Esophagus (tissue), 2 donors: ENCODE measurements around the gene MCC. TPM values are rescaled to one million over a fixed set of nuclear protein-coding genes. Genes with fewer than 3 reads are reported as not detected.
A peak's percentile ranks its signal among the peaks of the same experiment; 100 is the strongest.

ENCODE experiments used
- H3K27ac ChIP-seq, 2 donors: one replicate each; pipeline ENCODE4 v1.5.1; 2013; ENCODE audit warnings: low read depth in 2 of 2, mild to moderate bottlenecking in 2 of 2, inconsistent platforms in 1 of 2, low read length in 1 of 2, moderate library complexity in 1 of 2
- H3K27me3 ChIP-seq, 2 donors: one replicate each; pipeline ENCODE4 v1.6.1; 2013; ENCODE audit warnings: low read length in 2 of 2, control low read depth in 1 of 2, mild to moderate bottlenecking in 1 of 2; ENCODE audit not compliant: insufficient read depth in 2 of 2, control insufficient read depth in 1 of 2
- H3K36me3 ChIP-seq, 2 donors: one replicate each; pipeline ENCODE4 v1.6.1; 2013; ENCODE audit warnings: low read length in 1 of 2; ENCODE audit not compliant: control insufficient read depth in 2 of 2, insufficient read depth in 2 of 2
- H3K4me1 ChIP-seq, 2 donors: one replicate each; pipeline ENCODE4 v1.6.1; 2013; ENCODE audit warnings: low read length in 1 of 2; ENCODE audit not compliant: control insufficient read depth in 2 of 2, insufficient read depth in 2 of 2
- H3K4me3 ChIP-seq, 2 donors: one replicate each; pipeline ENCODE4 v1.5.1; 2013; ENCODE audit warnings: low read length in 2 of 2, mild to moderate bottlenecking in 2 of 2, low read depth in 1 of 2, moderate library complexity in 1 of 2
- H3K9me3 ChIP-seq, 2 donors: one replicate each; pipeline ENCODE4 v1.6.1; 2013; ENCODE audit warnings: mild to moderate bottlenecking in 2 of 2, low read depth in 1 of 2, low read length in 1 of 2, moderate library complexity in 1 of 2; ENCODE audit not compliant: control insufficient read depth in 2 of 2, insufficient read depth in 1 of 2
- WGBS, 2 donors: extraction: QIAGEN DNeasy Blood & Tissue Kit; methylation state at CpG; one replicate each; pipeline ENCODE4 v1.1.7; 2013; 5-methylcytosine and 5-hydroxymethylcytosine counted together
- polyA plus RNA-seq, 2 donors: library from polyadenylated mRNA; stranded (reverse); fragments of 200-250 nt; gene quantifications; one replicate each; pipeline ENCODE4 v1.2.3, GENCODE V29; 2013
- donor health status: healthy with polysubstance abuse.
- donor health status: Bipolar disorder and iron deficiency.

The MCC gene
- polyA plus RNA-seq, 2 donors = 7.2 to 8.3 TPM

DNA sequence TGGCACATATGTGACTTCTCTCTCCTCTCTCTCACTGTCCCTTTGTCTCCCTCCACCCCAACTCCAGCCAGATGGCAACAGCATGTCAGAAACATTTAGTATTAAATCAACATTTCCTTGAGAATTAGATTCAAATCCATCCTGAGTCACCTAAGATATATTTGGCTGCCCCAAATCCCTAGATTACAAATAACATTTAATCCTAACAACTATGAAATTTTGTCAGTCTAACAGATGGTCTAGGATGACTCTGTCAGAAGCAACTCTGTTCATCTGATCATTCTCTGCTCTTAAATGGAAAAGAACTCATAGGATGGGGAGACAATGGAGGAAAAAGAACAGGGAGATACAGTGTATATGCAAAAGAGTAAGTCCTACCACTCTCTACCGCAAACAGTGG is 254.6 kb downstream of the MCC start:
- Histone ChIP-seq H3K9me3 (no peaks in the 10 kb centered on the region), H3K27me3 (no peaks in the 10 kb centered on the region), H3K27ac (no peak overlapping the region), H3K36me3 (no peaks in the 10 kb centered on the region), H3K4me1 (no peaks in the 10 kb centered on the region), H3K4me3 (no peak overlapping the region)
- 91 to 93% methylated on average over 1 of the region's 1 CpG for WGBS, 2 donors

DNA sequence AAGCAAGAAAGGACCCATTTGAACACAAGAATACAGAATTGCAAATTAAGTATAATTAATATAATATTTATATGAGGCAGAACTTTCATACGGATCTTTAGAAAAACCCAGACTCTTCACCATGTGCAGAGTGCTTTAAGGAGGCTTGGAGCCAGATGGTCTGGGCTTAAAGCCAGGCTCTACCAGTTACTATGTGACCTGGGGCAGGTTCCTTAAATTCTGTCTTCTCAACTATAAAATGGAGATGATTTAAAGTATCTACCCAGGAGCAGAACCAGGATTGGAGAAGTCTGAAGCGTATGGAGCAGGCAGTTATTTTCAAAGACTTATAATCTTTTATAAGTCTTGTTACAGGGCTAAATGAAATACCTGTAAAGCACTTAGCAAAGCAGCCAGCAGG is 255.6 kb downstream of the MCC start:
- Histone ChIP-seq H3K9me3 (no peaks in the 10 kb centered on the region), H3K27me3 (no peaks in the 10 kb centered on the region), H3K4me1 (no peaks in the 10 kb centered on the region), H3K27ac (peak overlapping the region; percentile 12 to 49), H3K36me3 (no peaks in the 10 kb centered on the region), H3K4me3 (no peak overlapping the region)
- WGBS, 2 donors = 35 to 40% methylated on average over 2 of the region's 2 CpGs

DNA sequence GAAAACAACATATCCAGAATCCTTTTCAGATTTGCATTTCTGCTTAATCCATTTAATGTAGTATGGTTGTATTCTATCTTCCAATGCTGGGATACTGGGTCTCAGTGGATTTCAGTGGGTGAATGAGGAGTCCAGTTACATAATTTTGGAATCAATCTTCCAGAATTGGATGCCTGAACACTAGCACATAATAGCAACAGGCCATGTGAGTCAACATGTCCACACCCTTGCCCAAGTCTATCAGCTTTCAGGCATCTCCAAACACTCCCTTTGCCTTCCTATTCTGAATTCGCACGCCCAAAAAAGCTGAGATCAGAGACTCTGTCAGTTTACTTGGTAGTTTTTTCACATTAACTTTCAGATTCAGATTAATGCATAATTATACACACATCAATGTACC is 256.0 kb downstream of the MCC start:
- no peaks in the 10 kb centered on the region for H3K4me1 ChIP-seq
- H3K27me3 ChIP-seq = no peaks in the 10 kb centered on the region
- no peak overlapping the region for H3K4me3 ChIP-seq
- WGBS, 2 donors = 27 to 46% methylated on average over 2 of the region's 2 CpGs
- H3K9me3 ChIP-seq = no peaks in the 10 kb centered on the region
- H3K27ac ChIP-seq = no peak overlapping the region
- H3K36me3 ChIP-seq = no peaks in the 10 kb centered on the region

DNA sequence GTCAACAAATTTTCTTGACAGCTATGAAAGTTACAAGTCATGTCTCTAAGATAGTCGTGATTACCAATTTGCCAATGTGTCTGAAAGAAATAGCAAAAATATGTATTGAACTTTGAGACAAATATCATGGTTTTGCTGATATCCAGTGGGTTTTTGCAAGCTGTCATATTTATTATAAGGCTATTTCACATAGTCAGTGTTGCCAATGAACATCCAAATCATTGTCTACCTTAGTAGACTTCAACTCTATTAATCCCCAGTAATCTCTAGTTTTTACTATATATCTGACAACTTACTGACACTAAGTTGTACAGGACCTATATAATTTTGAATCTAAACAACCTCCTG is 256.6 kb downstream of the MCC start:
- Histone ChIP-seq H3K27ac (no peak overlapping the region), H3K36me3 (no peaks in the 10 kb centered on the region), H3K4me3 (no peak overlapping the region), H3K9me3 (no peaks in the 10 kb centered on the region), H3K27me3 (no peaks in the 10 kb centered on the region), H3K4me1 (no peaks in the 10 kb centered on the region)
- WGBS, 2 donors = 48 to 51% methylated on average over 1 of the region's 1 CpG

DNA sequence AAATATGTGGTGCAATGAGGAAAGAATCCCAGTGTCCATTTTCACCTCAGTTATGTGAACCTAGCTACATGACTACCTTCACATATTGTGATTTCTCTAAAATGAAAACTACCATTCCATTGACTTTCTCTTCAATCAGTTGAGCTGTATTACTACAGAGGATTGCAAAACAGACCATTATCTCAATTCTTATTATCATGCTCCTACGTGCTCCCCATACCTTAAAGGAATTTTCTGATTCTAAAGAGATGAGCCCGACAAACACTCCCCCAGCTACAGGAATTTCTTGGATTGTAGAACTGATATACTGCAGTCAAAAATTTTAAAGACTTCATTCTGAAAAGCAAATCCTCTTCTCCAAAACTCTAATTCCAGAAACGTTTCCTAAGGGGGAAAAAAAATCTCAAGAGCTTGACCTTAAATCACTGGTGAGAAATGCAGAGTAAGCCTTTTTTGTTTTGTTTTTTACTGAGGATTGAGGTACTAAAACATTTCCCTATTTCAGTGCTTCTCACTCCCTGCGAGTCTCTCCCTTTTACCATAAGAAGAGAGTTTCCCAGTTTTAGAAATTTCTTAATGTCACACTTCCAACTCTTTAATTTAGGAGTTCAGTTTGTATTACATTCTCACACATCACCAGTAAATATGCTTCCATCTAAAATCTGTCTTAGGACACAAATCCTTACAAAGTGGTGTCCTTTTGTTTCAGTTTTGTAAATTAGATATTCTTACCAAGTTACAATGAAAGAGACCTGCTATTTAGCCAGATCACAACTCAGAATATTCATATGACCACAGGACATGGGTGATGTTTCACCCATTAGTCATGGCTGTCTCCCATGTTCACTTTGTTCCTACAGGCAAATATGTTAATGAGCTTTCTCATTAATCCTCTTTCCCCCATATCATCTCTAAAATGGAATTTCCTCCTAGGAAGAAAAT is 257.3 kb downstream of the MCC start:
- no peaks in the 10 kb centered on the region for H3K27me3 ChIP-seq
- no peak overlapping the region for H3K27ac ChIP-seq
- no peaks in the 10 kb centered on the region for H3K9me3 ChIP-seq
- no peaks in the 10 kb centered on the region for H3K36me3 ChIP-seq
- no peak overlapping the region for H3K4me3 ChIP-seq
- H3K4me1 ChIP-seq = no peaks in the 10 kb centered on the region
- 46 to 61% methylated on average over 4 of the region's 4 CpGs for WGBS, 2 donors

DNA sequence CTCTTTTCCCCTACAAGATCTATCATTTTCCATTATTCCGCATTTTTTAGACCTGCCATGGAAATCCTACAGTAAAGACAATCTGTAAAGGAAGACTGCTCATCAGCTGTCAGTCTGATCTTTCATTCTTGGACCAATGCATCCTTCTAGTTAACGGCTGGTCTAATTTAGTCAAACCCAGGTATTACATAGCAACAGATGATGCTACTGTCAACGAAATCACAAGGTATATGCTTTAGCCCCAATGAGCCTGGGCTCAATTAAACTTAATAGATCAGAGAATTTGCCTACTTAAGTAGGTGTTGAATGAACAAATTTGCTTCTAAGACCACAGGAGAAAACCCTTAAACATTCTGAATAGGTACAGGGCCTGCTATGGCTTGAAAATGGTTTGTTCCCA is 260.5 kb downstream of the MCC start:
- 61 to 67% methylated on average over 3 of the region's 3 CpGs for WGBS, 2 donors
- no peak overlapping the region for H3K4me3 ChIP-seq

DNA sequence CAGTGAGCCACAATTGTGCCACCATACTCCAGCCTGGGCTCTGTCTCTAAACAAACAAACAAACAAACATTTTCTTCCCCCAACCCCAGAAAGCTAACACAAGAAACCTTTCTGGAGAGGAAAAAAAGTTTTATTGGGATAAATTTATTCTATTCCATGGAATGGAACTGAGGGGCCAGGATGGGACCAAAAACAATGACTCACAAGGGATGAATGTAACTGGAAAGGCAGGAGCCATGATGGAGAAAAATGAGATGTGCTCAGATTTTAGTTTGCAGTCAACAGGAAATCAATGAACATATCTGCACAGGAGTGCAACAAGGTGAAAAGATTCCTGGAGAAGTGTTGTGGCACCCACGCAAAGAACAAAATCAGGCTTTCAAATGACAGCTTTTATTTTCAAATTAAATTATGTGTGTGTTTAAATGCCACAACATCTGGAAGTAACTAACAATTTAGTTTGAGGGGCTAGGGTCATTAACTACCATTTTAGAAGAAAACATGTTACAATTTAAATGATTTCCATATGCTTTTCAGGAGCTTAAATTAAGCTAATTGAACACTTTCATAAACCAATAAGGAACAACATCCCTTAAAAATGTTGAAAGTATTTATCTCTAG is 262.0 kb downstream of the MCC start:
- Histone ChIP-seq H3K27ac (no peak overlapping the region), H3K27me3 (no peaks in the 10 kb centered on the region), H3K9me3 (no peaks in the 10 kb centered on the region), H3K4me1 (no peaks in the 10 kb centered on the region), H3K36me3 (no peaks in the 10 kb centered on the region), H3K4me3 (no peak overlapping the region)
- 96 to 98% methylated on average over 1 of the region's 1 CpG for WGBS, 2 donors

More for the DNA sequence above, 260.5 kb downstream of the MCC start:
- Histone ChIP-seq H3K27ac (no peak overlapping the region), H3K9me3 (no peaks in the 10 kb centered on the region), H3K27me3 (no peaks in the 10 kb centered on the region), H3K4me1 (no peaks in the 10 kb centered on the region), H3K36me3 (no peaks in the 10 kb centered on the region)

DNA sequence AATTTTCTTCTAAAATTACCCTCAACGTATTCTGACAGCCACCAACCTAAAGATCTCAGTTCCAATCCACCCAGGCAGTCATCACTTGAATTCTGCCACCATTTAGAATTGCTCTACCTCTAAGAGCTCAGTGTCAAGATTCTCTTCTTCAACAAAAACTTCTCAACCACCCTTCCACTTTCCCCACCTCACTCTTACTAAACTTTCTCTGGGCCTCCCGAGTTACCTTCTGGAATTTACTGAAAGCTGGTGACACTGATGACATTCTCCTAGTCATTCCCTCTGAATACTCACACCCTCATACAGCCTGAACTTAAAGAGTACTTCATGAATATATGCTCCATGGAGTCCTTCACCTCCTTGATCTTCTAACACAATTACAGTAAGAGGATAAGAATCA is 263.0 kb downstream of the MCC start:
- Histone ChIP-seq H3K9me3 (no peaks in the 10 kb centered on the region), H3K4me1 (no peaks in the 10 kb centered on the region), H3K27ac (no peak overlapping the region), H3K36me3 (no peaks in the 10 kb centered on the region), H3K27me3 (no peaks in the 10 kb centered on the region), H3K4me3 (no peak overlapping the region)
- WGBS, 2 donors = 75 to 84% methylated on average over 2 of the region's 2 CpGs

DNA sequence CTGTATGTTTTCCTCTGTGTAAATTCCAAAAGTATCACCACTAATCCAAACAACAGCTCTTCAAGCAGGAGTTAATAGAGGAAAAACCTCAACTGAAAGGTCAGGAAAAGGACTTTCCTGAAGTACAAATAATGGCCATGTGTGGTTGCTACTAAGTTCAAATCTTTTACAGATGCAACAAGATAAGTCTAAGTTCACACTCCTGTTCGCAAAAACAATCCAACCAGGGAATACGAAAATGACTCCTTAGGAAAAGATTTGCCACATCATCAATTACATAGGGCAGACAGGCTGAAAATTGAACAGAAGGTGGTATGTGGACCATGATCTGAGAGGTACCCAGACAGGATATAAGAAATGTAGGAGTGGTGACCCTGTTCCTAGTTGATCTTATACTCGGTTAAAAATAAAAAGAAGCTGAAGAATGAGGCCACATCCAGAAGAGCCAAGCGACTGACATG is 263.6 kb downstream of the MCC start:
- no peaks in the 10 kb centered on the region for H3K9me3 ChIP-seq
- no peaks in the 10 kb centered on the region for H3K27me3 ChIP-seq
- no peaks in the 10 kb centered on the region for H3K4me1 ChIP-seq
- no peaks in the 10 kb centered on the region for H3K36me3 ChIP-seq
- H3K27ac ChIP-seq = no peak overlapping the region
- H3K4me3 ChIP-seq = no peak overlapping the region
- 76 to 82% methylated on average over 4 of the region's 4 CpGs for WGBS, 2 donors
